Thyroid gland (tissue), 4 donors: ENCODE measurements around the gene PLEKHB2. TPM values are rescaled to one million over a fixed set of nuclear protein-coding genes. Genes with fewer than 3 reads are reported as not detected.

Experiments used
- DNase-seq, 2 donors: peaks; one replicate each; pipeline ENCODE4 v3.0.0-alpha.2; 2019
- H3K27ac ChIP-seq, 3 donors: fragments of 200-600 bp; sonication (generic); 1 replicate in 2 of 3; 2 replicates in 1 of 3; pipeline ENCODE4 v1.5.1; 2016 to 2019; ENCODE audit warnings: mild to moderate bottlenecking in 1 of 3, moderate library complexity in 1 of 3
- H3K27me3 ChIP-seq: fragments of 200-600 bp; sonication (generic); one replicate; pipeline ENCODE4 v1.5.1; 2019
- H3K36me3 ChIP-seq, 2 donors: fragments of 200-600 bp; sonication (generic); one replicate each; pipeline ENCODE4 v1.5.1; 2016 to 2019
- H3K4me1 ChIP-seq, 2 donors: fragments of 200-600 bp; sonication (generic); one replicate each; pipeline ENCODE4 v1.5.1; 2017 to 2019
- H3K4me3 ChIP-seq, 3 donors: fragments of 200-600 bp; sonication (generic); replicated peaks in 1 of 3; 1 replicate in 2 of 3; 2 replicates in 1 of 3; pipeline ENCODE4 v1.5.1; 2016; ENCODE audit warnings: mild to moderate bottlenecking in 1 of 3
- H3K9me3 ChIP-seq: fragments of 200-600 bp; sonication (generic); one replicate; pipeline ENCODE4 v1.5.1; 2017
- CTCF ChIP-seq, 6 experiments: fragments of 200-600 bp in 3 of 6; fragments of 450-650 bp in 3 of 6; sonication (generic) in 3 of 6; IDR thresholded peaks; one replicate each; pipeline ENCODE4 v1.5.1; 2016 to 2019; ENCODE audit warnings: antibody characterized with exemption in 6 of 6, mild to moderate bottlenecking in 2 of 6, inconsistent platforms in 1 of 6, moderate library complexity in 1 of 6
- POLR2A ChIP-seq, 2 donors: fragments of 450-650 bp; IDR thresholded peaks; one replicate each; pipeline ENCODE4 v1.6.1; 2017; ENCODE audit warnings: antibody characterized with exemption in 2 of 2, mild to moderate bottlenecking in 2 of 2, moderate library complexity in 1 of 2
- WGBS, 2 donors: methylation state at CpG; one replicate each; pipeline ENCODE4 v1.1.5; 2017; 5-methylcytosine and 5-hydroxymethylcytosine counted together
- intact Hi-C: fragments of 100-400 bp; cut with DNase I; formaldehyde crosslinking; loops from one replicate; pipeline ENCODE4 v1.15.1; 2023
- total RNA-seq, 4 donors: library from RNA; depleted of rRNA; stranded (reverse); fragments of >200 nt; gene quantifications; one replicate each; pipeline ENCODE4 v1.2.3, GENCODE V29; 2016

PLEKHB2 gene
- total RNA-seq, 4 donors from 2014 or later = 87.3 to 122 (median 103) TPM

GRCh38 chr2:131142849-131143248, 37.7 kb downstream of the PLEKHB2 start:
- Histone ChIP-seq H3K27me3 (no peaks in the 10 kb centered on the region), H3K36me3 (peaks cover 16% of the 10 kb centered on the region in 2 donors), H3K27ac (no peak overlapping the region), H3K9me3 (no peaks in the 10 kb centered on the region), H3K4me3 (no peak overlapping the region), H3K4me1 (peaks cover under 1 to 1% of the 10 kb centered on the region in 2 donors)
- 94 to 97% methylated on average over 5 of the region's 5 CpGs for WGBS, 2 donors
- TF ChIP-seq CTCF (IDR thresholded peaks at IDR 0.05) (no peak), POLR2A (IDR thresholded peaks at IDR 0.05) (no peak)
- intact Hi-C loops = no loop called here
- DNase-seq = no peak

GRCh38 chr2:131143803-131144202, 38.7 kb downstream of the PLEKHB2 start:
- Histone ChIP-seq H3K4me1 (peaks cover 10 to 11% of the 10 kb centered on the region in 2 donors), H3K4me3 (no peak overlapping the region), H3K27ac (no peak overlapping the region), H3K9me3 (no peaks in the 10 kb centered on the region), H3K27me3 (no peaks in the 10 kb centered on the region), H3K36me3 (peaks cover 16% of the 10 kb centered on the region in 2 donors)
- 91% methylated on average over 6 of the region's 6 CpGs for WGBS, 2 donors
- no peak for TF ChIP-seq POLR2A (IDR thresholded peaks at IDR 0.05)
- TF ChIP-seq CTCF (IDR thresholded peaks at IDR 0.05) = no peak
- intact Hi-C loops = no loop called here
- DNase-seq = no peak

- H3K27me3 ChIP-seq = no peaks in the 10 kb centered on the region
- DNase-seq = no peak
- WGBS, 2 donors = 92 to 97% methylated on average over 2 of the region's 2 CpGs
- peaks cover 9 to 16% of the 10 kb centered on the region in 2 donors for H3K36me3 ChIP-seq
- H3K4me1 ChIP-seq = peaks cover 12 to 16% of the 10 kb centered on the region in 2 donors
- no peak overlapping the region for H3K4me3 ChIP-seq
- intact Hi-C loops = no loop called here
- no peak overlapping the region for H3K27ac ChIP-seq
- TF ChIP-seq POLR2A (IDR thresholded peaks at IDR 0.05) (no peak), CTCF (IDR thresholded peaks at IDR 0.05) (no peak)
- H3K9me3 ChIP-seq = no peaks in the 10 kb centered on the region
Measured at GRCh38 chr2:131145040-131145439, 39.9 kb downstream of the PLEKHB2 start.

GRCh38 chr2:131146231-131146630, 41.1 kb downstream of the PLEKHB2 start:
- 97 to 98% methylated on average over 7 of the region's 7 CpGs for WGBS, 2 donors
- no peaks in the 10 kb centered on the region for H3K9me3 ChIP-seq
- TF ChIP-seq POLR2A (IDR thresholded peaks at IDR 0.05) = no peak
- no peak for DNase-seq
- H3K27ac ChIP-seq = no peak overlapping the region
- H3K36me3 ChIP-seq = peaks cover 4 to 11% of the 10 kb centered on the region in 2 donors
- intact Hi-C loops = no loop called here
- no peaks in the 10 kb centered on the region for H3K27me3 ChIP-seq
- peaks cover 12 to 16% of the 10 kb centered on the region in 2 donors for H3K4me1 ChIP-seq
- no peak overlapping the region for H3K4me3 ChIP-seq

GRCh38 chr2:131146749-131147148, 41.6 kb downstream of the PLEKHB2 start:
- H3K36me3 ChIP-seq = peaks cover 4 to 12% of the 10 kb centered on the region in 2 donors
- 57 to 76% methylated on average over 1 of the region's 1 CpG for WGBS, 2 donors
- H3K27me3 ChIP-seq = no peaks in the 10 kb centered on the region
- no peak overlapping the region for H3K27ac ChIP-seq
- H3K4me1 ChIP-seq = peaks cover 12 to 16% of the 10 kb centered on the region in 2 donors
- no peak overlapping the region for H3K4me3 ChIP-seq
- TF ChIP-seq POLR2A (IDR thresholded peaks at IDR 0.05) = no peak
- no peak for TF ChIP-seq CTCF (IDR thresholded peaks at IDR 0.05)
- no peak for DNase-seq
- intact Hi-C loops = no loop called here
- no peaks in the 10 kb centered on the region for H3K9me3 ChIP-seq
